GM18861 (cell line): ENCODE measurements around the gene CCDC12.

ENCODE experiments used
- ATAC-seq: cut with Tn5 transposase; IDR thresholded peaks from one replicate; pipeline ENCODE4 v1.9.1; 2021; ENCODE audit not compliant: unreplicated experiment

Gene CCDC12

GRCh38 chr3:46958467-46959160 is 17.9 kb downstream of the CCDC12 start:
- ATAC-seq, result no peak

- no peak for ATAC-seq
Measured at GRCh38 chr3:46957092-46957820, 19.3 kb downstream of the CCDC12 start.

- ATAC-seq, result no peak
Measured at GRCh38 chr3:46955801-46956259, 20.7 kb downstream of the CCDC12 start.

- ATAC-seq, result no peak
Measured at GRCh38 chr3:46955157-46955556, 21.4 kb downstream of the CCDC12 start.

DNA sequence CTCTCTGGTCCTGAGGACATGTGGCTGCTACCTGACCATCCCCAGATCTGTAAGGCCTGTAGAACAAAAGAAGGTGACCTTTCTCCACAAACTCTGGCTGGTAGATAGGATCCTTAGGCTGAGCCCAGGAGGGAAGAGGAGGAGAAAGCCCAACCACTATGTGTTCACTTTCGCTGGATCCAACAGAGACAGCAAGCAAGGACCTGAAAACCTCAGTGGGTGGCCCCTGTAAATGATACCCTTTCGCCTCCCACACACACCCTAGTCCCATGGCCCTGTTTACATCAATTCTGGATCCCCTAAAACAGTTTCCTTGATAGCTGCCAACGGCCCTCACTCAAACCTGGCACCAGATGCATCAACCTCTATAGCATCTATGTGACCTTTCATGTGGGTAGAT is 22.4 kb downstream of the CCDC12 start:
- no peak for ATAC-seq

- ATAC-seq, result peak; percentile 36
Measured at GRCh38 chr3:46953234-46954010, 23.1 kb downstream of the CCDC12 start.

GRCh38 chr3:46952813-46953212 is 23.7 kb downstream of the CCDC12 start:
- no peak for ATAC-seq

DNA sequence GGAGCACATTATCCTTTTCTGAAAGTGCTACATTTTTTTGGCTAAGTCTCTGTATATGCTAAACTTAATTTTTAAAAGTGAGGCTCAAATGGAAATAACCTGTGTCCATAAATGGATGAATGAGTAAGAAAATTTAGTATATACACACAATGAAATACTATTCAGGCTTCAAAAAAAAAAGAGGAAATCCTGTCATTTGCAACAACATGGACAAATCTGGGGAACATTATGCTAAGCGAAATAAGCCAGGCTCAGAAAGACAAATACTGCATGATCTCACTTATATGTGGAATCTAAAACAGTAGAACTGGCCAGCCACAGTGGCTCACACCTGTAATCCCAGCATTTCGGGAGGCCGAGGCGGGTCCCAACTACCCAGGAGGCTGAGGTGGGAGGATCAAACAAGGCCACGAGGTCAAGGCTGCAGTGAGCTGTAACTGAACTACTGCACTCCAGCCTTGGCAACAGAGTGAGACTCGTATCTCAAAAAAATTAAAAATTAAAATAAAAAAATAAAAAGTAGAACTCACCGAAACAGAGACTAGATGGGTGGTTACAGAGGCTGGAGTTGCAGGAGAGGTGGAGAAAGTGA is 25.8 kb downstream of the CCDC12 start:
- no peak for ATAC-seq

DNA sequence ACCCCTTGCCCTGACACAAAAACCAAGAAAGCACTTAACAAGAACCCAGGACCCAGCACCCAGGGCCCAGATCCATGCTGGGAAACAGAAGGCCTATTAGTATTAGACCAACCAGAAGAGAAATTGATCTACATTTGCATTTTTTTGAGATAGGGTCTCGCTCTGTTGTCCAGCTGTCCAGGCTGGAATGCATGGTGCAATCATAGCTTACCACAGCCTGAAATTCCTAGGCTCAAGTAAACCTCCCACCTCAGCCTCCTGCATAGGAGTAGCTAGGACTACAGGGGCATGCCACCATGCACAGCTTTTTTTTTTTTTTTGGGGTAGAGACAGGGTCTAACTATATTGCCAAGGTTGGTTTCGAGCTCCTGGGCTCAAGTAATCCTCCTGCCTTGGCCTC is 26.4 kb downstream of the CCDC12 start:
- no peak for ATAC-seq

DNA sequence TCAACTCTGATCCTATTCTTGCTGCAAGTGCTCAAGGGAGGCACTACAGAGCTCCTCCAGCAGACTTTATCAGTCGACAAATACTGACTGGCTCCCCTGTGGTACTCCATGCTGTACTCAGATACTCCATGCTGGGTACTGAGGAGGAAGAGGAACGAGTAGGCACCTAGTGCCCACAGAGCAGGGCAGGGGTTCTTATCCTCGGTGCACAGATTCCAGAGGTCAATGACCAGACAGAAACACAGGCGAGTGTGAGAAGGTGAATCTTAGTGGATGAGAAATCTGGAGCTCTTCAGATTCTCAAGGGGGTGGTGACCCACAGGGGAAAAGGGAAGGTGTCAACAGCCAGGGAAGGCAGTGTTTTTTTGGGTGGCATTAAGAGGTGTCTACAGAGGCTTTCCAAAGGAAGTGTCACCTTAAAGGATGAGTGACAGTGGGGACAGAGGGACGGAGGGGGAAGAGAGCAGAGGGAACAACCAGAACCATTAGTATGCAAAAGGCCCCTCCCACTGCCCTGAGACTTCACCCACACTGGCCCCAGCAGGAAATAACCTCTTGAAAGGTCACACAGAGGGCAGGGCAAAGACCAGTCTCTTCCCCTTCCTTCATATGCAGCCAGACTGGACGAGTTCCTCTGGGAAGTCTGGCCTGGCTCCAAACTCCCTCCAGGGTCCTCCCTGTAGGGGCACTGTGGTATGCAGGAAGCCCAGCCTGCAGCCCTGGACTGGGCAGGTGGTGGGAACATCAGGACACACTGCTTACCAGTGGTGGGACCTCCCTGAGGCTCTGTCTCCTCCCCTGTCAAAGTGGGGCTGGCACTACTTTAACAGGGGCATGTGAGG is 27.5 kb downstream of the CCDC12 start:
- peak; percentile 41 for ATAC-seq

DNA sequence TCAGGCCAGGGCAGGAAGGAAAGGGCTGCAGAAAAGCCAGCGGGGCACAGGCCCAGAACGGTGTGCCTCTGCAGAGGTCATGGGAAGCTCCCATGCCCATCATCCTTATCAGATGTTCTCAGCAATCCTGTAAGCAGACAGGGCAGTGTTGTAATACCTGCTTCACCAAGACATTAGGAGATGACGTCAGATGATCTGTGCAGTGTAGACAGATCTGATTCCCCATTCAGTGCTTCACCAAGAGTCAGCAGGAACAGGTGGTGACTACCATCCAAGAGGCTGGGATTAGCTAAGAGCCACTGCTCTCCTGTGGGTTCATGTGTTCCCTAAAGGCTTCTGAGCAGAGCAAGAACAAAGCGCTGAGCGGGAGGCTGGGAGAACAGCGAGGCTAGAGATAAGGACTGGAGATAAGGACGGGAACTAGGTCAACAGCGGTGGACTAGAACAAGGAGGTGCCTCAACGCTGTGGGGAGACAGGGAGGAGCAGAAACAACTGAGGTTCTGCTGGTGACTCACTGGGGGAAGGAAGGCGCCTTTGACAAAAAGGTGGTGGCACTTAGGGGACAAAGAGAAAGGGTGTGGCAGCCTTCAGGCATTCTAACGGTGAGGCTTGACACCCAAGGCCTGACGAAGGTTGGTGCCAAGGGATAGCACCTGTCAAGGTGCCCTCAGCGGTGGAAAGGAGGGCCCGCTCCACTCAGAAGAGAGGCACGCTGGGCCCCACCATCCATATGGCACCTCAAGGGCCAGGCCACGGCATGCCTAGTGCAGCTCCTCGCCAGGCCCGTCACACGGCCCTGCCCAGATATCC is 28.4 kb downstream of the CCDC12 start:
- ATAC-seq, result no peak

GRCh38 chr3:46947546-46947901 is 29.0 kb downstream of the CCDC12 start:
- ATAC-seq, result no peak

GRCh38 chr3:46946856-46947545 is 29.5 kb downstream of the CCDC12 start:
- ATAC-seq, result no peak

DNA sequence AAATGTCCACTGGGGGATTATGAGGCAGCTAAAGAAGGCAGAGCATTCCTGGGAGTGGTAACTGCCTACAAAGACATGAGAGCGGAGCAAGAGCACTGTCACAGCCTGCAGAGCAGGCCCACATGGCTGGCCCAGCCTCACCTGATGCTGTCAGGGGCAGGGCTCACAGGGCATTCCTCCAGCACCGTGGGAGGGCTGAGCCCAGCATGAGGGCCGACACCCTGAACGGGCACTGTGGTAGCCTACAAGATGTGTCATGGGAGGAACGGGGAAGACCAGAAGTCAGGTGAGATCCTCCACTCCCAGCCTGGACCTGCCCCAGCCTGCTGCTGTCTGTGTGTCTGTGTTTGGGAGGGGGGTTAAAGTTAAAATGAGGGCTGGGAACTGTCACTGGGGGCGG is 30.1 kb downstream of the CCDC12 start:
- no peak for ATAC-seq

- no peak for ATAC-seq
Measured at GRCh38 chr3:46944191-46944590, 32.4 kb downstream of the CCDC12 start.

DNA sequence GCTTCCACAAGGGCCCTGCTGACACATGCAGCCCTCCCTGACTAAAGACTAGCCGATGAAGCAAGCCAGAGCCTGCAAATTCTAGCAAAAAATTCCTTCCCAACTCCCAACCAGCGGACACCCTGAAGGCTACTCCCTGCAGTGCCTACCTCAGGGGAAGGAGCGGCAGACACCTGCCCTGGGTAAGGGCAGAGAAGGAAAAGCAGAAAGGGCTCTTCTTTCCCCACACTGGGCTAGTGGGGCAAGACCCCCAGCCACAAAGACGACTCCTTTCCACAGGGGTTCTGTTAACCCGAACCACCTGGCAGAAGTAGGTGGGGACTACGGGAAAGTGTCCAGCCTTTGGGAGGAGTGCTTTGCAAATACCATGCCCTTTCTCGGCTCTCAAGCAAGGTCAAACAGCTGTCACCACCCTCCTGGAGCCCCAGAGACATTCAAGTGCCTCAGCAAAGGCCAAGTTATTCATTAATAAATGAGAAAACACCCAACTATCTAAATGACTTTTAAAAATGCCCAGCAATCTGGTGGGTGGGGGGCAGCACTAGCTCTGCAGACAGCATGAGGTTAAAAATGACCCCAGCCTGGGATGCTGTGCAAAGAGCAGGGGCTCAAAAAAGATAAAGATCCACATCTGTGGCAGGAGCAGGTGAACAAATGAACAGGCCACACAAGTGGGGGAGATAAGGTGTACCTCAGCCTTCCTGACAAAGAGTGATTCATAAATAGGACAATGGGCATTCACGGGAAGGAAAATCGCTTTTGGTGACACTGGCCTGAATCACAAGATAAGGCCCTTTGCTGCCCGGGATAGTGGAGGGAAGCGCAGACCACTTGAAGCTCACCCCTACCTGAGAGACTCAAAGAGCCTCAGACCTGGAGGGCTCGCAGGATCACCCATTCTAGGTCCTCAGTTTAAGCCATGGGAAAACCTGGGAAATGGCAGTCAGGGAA is 33.0 kb downstream of the CCDC12 start:
- peak; percentile 45 for ATAC-seq

DNA sequence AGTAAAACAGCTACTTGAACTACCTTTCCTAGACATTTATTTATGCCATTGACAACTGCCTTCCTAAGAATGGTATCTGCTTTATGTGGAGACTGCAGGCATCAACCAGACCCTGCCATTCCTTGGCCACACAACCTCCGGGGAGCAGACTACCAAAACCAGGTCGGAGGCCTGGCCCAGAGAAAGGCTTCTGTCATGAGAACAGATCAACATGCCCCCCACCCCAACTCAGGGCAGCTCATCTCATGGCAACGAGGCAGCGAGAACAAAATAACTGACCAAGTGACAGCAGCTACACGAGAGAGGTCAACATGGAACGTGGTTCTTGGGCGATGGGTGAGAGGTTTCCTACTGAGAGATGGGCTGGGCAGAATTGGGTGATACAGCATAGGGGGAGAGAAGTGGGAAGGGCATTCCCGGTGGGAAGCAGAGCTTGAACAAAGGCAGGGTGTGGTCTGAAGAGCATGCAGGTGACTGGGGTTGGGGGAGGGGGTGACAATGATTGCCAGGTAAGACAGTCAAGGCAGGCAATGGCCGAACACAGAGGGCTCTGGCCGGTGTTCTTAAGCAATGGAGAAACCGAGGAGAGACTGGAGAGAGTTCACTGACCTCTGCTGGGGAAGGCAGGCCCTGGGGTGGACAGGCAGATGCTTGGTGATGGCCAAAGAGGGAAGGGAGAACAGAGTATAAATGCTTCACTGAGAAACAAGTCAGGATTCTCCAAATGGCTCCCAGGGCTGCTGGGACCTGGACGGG is 33.9 kb downstream of the CCDC12 start:
- ATAC-seq, result no peak
